ENCODE data around the gene MED26.

MED26 gene

DNA sequence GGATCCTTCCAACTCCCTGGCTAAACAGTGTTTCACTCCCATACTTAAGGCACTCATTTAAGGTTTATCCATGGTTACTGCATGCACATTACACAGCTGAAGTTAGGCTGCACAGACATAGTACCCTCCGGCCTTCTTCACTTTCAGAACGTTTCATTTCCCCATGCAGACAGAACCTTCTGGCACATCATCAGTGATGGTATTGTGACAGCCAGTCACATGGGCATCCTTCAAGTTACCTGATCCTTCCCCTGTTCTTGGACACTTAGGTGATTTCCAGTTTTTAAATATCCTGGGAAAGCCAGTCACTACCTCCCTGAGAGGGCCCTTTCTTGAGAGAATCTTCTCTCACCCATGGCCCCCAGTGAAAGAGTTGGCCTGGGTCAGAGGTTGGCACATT is 22.8 kb upstream of the MED26 start:
- Histone ChIP-seq H3K36me3 (ENCODE audit: control insufficient read depth in 4 of 4, insufficient read depth in 4 of 4, low read length in 3 of 4) (peaks cover 20 to 70% (median 59%) of the 10 kb centered on the region in 4 experiments), H3K9me3 (ENCODE audit: control extremely low read depth in 1 of 5, control insufficient read depth in 4 of 5, insufficient read depth in 2 of 5, low read depth in 1 of 5, low read length in 4 of 5) (no peaks in the 10 kb centered on the region), H3K27ac (ENCODE audit: insufficient read depth in 1 of 2, low read depth in 1 of 2, low read length in 2 of 2, poor library complexity in 1 of 2, severe bottlenecking in 2 of 2) (no peak overlapping the region), H3K4me3 (ENCODE audit: control insufficient read depth in 1 of 7, extremely low read depth in 1 of 7, insufficient read depth in 4 of 7, low read depth in 2 of 7, low read length in 6 of 7) (no peak overlapping the region), H3K4me1 (ENCODE audit: control extremely low read depth in 1 of 4, control insufficient read depth in 4 of 4, insufficient read depth in 4 of 4, low read length in 3 of 4) (no peaks in the 10 kb centered on the region), H3K27me3 (replicated peaks in 2 of 5; ENCODE audit: control insufficient read depth in 4 of 5, insufficient read depth in 5 of 5, low read length in 4 of 5) (no peaks in the 10 kb centered on the region)
- POLR2A ChIA-PET: no interaction called here
- 80% methylated on average over 1 of the region's 2 CpGs for whole genome bisulfite sequencing (ENCODE audit: insufficient coverage)
- DNase-seq: no peak
- CTCF ChIA-PET: interaction anchor here (0.5 kb wide), 1 partner anchor 236 kb away, joined by 3 read pairs; no protein-coding TSS in a partner anchor

DNA sequence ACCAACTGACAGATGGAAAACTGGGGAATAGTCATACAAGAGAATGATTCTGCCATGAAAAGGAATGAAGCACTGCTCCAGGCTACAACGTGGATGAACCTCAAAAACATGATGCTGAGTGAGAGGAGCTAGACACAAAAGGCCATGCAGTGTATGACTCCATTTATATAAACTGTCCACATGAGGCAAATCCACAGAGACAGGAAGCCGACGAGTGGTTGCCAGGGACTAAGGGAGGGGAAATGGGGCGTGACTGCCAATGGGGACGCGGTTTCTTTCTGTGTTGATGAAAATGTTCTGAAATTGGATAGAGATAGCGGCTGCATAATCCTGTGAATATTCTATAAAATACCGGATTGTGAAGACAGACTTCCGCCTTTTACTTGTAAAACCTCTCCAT is 21.7 kb upstream of the MED26 start:
- CTCF ChIA-PET: interaction anchor here (0.5 kb wide), 1 partner anchor 11 kb away, joined by 3 read pairs; the partner anchor contains the start of gene TMEM38A
- H3K36me3 ChIP-seq (ENCODE audit: control insufficient read depth in 4 of 4, insufficient read depth in 4 of 4, low read length in 3 of 4): peaks cover 16 to 70% (median 60%) of the 10 kb centered on the region in 4 experiments
- POLR2A ChIA-PET: interaction anchor here (0.5 kb wide), 1 partner anchor 19 kb away, joined by 3 read pairs; no protein-coding TSS in a partner anchor

DNA sequence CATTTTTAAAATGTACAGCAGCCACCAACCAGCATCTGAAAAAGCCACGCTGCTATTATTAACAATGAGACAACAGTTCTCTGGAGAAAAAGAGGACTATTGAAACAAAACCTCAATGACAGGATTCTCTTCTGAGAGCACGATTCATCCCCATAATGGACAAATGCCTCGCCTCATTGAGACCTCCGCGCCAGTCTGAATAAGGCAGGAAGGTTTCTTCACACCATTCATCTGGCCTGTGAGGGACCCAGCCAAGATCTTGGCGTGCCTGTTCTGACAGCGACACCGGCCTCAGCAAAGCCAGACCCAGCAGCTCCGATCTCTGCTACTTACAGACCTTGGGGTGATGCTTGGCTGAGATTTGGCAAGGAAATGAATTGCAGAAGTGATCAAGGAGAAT is 17.1 kb upstream of the MED26 start:
- POLR2A ChIA-PET: interaction anchor here (1.0 kb wide), 1 partner anchor 9 kb away, joined by 3 read pairs; no protein-coding TSS in a partner anchor
- no peak overlapping the region for H3K4me3 ChIP-seq (ENCODE audit: control insufficient read depth in 1 of 7, extremely low read depth in 1 of 7, insufficient read depth in 4 of 7, low read depth in 2 of 7, low read length in 6 of 7)
- DNase-seq: no peak
- no peaks in the 10 kb centered on the region for H3K9me3 ChIP-seq (ENCODE audit: control extremely low read depth in 1 of 5, control insufficient read depth in 4 of 5, insufficient read depth in 2 of 5, low read depth in 1 of 5, low read length in 4 of 5)
- H3K4me1 ChIP-seq (ENCODE audit: control extremely low read depth in 1 of 4, control insufficient read depth in 4 of 4, insufficient read depth in 4 of 4, low read length in 3 of 4): no peaks in the 10 kb centered on the region
- no peaks in the 10 kb centered on the region for H3K27me3 ChIP-seq (replicated peaks in 2 of 5; ENCODE audit: control insufficient read depth in 4 of 5, insufficient read depth in 5 of 5, low read length in 4 of 5)
- no peak overlapping the region for H3K27ac ChIP-seq (ENCODE audit: insufficient read depth in 1 of 2, low read depth in 1 of 2, low read length in 2 of 2, poor library complexity in 1 of 2, severe bottlenecking in 2 of 2)
- peaks cover 6 to 67% (median 45%) of the 10 kb centered on the region in 4 experiments for H3K36me3 ChIP-seq (ENCODE audit: control insufficient read depth in 4 of 4, insufficient read depth in 4 of 4, low read length in 3 of 4)
- CTCF ChIA-PET: interaction anchor here (1.1 kb wide), 1 partner anchor 14 kb away, joined by 3 read pairs; no protein-coding TSS in a partner anchor
- WGBS (ENCODE audit: insufficient coverage): 98% methylated on average over 9 of the region's 9 CpGs

More for the DNA sequence above, 21.7 kb upstream of the MED26 start:
- DNase-seq: peak in 2 of 3 donors; percentile 10 to 43
- H3K27ac ChIP-seq (ENCODE audit: insufficient read depth in 1 of 2, low read depth in 1 of 2, low read length in 2 of 2, poor library complexity in 1 of 2, severe bottlenecking in 2 of 2): peak overlapping the region in 1 of 2 experiments; percentile 12
- H3K4me1 ChIP-seq (ENCODE audit: control extremely low read depth in 1 of 4, control insufficient read depth in 4 of 4, insufficient read depth in 4 of 4, low read length in 3 of 4): no peaks in the 10 kb centered on the region
- no peak overlapping the region for H3K4me3 ChIP-seq (ENCODE audit: control insufficient read depth in 1 of 7, extremely low read depth in 1 of 7, insufficient read depth in 4 of 7, low read depth in 2 of 7, low read length in 6 of 7)
- no peaks in the 10 kb centered on the region for H3K9me3 ChIP-seq (ENCODE audit: control extremely low read depth in 1 of 5, control insufficient read depth in 4 of 5, insufficient read depth in 2 of 5, low read depth in 1 of 5, low read length in 4 of 5)
- 83% methylated on average over 8 of the region's 9 CpGs for WGBS (ENCODE audit: insufficient coverage)
- H3K27me3 ChIP-seq (replicated peaks in 2 of 5; ENCODE audit: control insufficient read depth in 4 of 5, insufficient read depth in 5 of 5, low read length in 4 of 5): no peaks in the 10 kb centered on the region

DNA sequence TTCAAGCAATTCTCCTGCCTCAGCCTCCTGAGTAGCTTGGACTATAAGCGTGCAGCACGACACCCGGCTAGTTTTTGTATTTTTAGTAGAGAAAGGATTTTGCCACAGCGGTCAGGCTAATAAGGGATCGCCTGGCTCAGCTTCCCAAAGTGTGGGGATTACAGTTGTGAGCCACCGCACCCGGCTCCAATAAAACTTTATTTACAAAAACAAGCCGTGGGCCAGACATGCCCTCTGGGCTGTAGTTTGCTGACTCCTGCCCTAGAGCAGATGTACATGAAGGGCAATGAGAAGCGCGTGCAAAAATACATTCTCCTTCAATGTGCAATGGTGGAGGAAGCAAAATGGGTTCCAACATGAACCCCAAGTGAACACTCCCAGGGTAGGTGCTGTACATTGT is 13.7 kb upstream of the MED26 start:
- Histone ChIP-seq H3K27ac (ENCODE audit: insufficient read depth in 1 of 2, low read depth in 1 of 2, low read length in 2 of 2, poor library complexity in 1 of 2, severe bottlenecking in 2 of 2) (no peak overlapping the region), H3K4me3 (ENCODE audit: control insufficient read depth in 1 of 7, extremely low read depth in 1 of 7, insufficient read depth in 4 of 7, low read depth in 2 of 7, low read length in 6 of 7) (no peak overlapping the region), H3K9me3 (ENCODE audit: control extremely low read depth in 1 of 5, control insufficient read depth in 4 of 5, insufficient read depth in 2 of 5, low read depth in 1 of 5, low read length in 4 of 5) (no peaks in the 10 kb centered on the region), H3K36me3 (ENCODE audit: control insufficient read depth in 4 of 4, insufficient read depth in 4 of 4, low read length in 3 of 4) (peaks cover 6 to 70% (median 46%) of the 10 kb centered on the region in 4 experiments), H3K27me3 (replicated peaks in 2 of 5; ENCODE audit: control insufficient read depth in 4 of 5, insufficient read depth in 5 of 5, low read length in 4 of 5) (no peaks in the 10 kb centered on the region), H3K4me1 (ENCODE audit: control extremely low read depth in 1 of 4, control insufficient read depth in 4 of 4, insufficient read depth in 4 of 4, low read length in 3 of 4) (no peaks in the 10 kb centered on the region)
- POLR2A ChIA-PET: no interaction called here
- 98% methylated on average over 6 of the region's 10 CpGs for WGBS (ENCODE audit: insufficient coverage)
- DNase-seq: no peak
- CTCF ChIA-PET: interaction anchor here (0.7 to 1.2 kb wide), 2 partner anchors 16 to 31 kb away, joined by 3 read pairs; no protein-coding TSS in a partner anchor

DNA sequence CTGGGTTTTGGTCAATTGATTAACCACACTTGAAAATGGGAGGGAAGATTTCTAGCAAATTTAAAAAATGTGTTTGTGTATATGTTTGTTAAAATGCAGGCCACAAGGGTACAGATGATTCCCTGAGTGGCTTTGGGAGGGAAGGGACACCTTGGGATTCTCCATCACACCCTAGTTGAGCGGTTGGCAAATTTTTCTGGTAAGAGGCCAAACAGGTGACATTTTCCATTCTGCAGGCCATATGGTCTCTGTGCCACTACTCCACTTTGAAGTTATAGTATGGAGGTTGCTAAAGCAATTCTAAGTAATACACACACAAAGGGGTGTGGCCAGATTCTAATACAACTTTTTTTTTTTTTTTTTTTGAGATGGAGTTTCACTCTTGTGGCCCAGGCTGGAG is 12.9 kb upstream of the MED26 start:
- Histone ChIP-seq H3K4me1 (ENCODE audit: control extremely low read depth in 1 of 4, control insufficient read depth in 4 of 4, insufficient read depth in 4 of 4, low read length in 3 of 4) (no peaks in the 10 kb centered on the region), H3K9me3 (ENCODE audit: control extremely low read depth in 1 of 5, control insufficient read depth in 4 of 5, insufficient read depth in 2 of 5, low read depth in 1 of 5, low read length in 4 of 5) (no peaks in the 10 kb centered on the region), H3K36me3 (ENCODE audit: control insufficient read depth in 4 of 4, insufficient read depth in 4 of 4, low read length in 3 of 4) (peaks cover 8 to 64% (median 45%) of the 10 kb centered on the region in 4 experiments), H3K27ac (ENCODE audit: insufficient read depth in 1 of 2, low read depth in 1 of 2, low read length in 2 of 2, poor library complexity in 1 of 2, severe bottlenecking in 2 of 2) (no peak overlapping the region), H3K27me3 (replicated peaks in 2 of 5; ENCODE audit: control insufficient read depth in 4 of 5, insufficient read depth in 5 of 5, low read length in 4 of 5) (no peaks in the 10 kb centered on the region), H3K4me3 (ENCODE audit: control insufficient read depth in 1 of 7, extremely low read depth in 1 of 7, insufficient read depth in 4 of 7, low read depth in 2 of 7, low read length in 6 of 7) (no peak overlapping the region)
- WGBS (ENCODE audit: insufficient coverage): 100% methylated on average over 1 of the region's 1 CpG
- CTCF ChIA-PET: interaction anchor here (0.7 kb wide), 1 partner anchor 15 kb away, joined by 3 read pairs; no protein-coding TSS in a partner anchor
- DNase-seq: no peak
- POLR2A ChIA-PET: no interaction called here

DNA sequence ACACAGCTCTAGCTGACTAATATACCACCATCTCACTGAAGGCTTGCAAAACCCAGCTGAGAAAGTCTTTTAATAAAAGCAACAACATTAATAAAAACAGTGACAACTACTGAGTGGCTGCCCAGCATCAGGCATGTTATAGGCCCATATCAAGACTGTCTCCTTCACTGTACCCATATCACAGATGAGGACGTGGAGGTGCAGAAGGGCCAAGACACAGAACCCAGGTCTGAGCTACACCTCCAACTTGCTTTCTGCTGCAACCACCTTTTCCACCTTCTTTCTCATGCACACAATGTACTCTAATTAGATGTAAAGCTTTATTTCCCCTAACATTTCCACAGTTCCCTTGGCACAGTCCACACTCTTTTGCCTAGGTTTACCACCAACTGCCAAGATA is 10.7 kb upstream of the MED26 start:
- Histone ChIP-seq H3K36me3 (ENCODE audit: control insufficient read depth in 4 of 4, insufficient read depth in 4 of 4, low read length in 3 of 4) (peaks cover 9 to 57% (median 34%) of the 10 kb centered on the region in 4 experiments), H3K27ac (ENCODE audit: insufficient read depth in 1 of 2, low read depth in 1 of 2, low read length in 2 of 2, poor library complexity in 1 of 2, severe bottlenecking in 2 of 2) (no peak overlapping the region), H3K4me3 (ENCODE audit: control insufficient read depth in 1 of 7, extremely low read depth in 1 of 7, insufficient read depth in 4 of 7, low read depth in 2 of 7, low read length in 6 of 7) (no peak overlapping the region), H3K9me3 (ENCODE audit: control extremely low read depth in 1 of 5, control insufficient read depth in 4 of 5, insufficient read depth in 2 of 5, low read depth in 1 of 5, low read length in 4 of 5) (no peaks in the 10 kb centered on the region), H3K4me1 (ENCODE audit: control extremely low read depth in 1 of 4, control insufficient read depth in 4 of 4, insufficient read depth in 4 of 4, low read length in 3 of 4) (no peaks in the 10 kb centered on the region), H3K27me3 (replicated peaks in 2 of 5; ENCODE audit: control insufficient read depth in 4 of 5, insufficient read depth in 5 of 5, low read length in 4 of 5) (no peaks in the 10 kb centered on the region)
- DNase-seq: no peak
- POLR2A ChIA-PET: no interaction called here
- CTCF ChIA-PET: interaction anchor here (1.0 kb wide), 1 partner anchor 9 kb away, joined by 3 read pairs; no protein-coding TSS in a partner anchor
- 100% methylated on average over 1 of the region's 1 CpG for WGBS (ENCODE audit: insufficient coverage)

DNA sequence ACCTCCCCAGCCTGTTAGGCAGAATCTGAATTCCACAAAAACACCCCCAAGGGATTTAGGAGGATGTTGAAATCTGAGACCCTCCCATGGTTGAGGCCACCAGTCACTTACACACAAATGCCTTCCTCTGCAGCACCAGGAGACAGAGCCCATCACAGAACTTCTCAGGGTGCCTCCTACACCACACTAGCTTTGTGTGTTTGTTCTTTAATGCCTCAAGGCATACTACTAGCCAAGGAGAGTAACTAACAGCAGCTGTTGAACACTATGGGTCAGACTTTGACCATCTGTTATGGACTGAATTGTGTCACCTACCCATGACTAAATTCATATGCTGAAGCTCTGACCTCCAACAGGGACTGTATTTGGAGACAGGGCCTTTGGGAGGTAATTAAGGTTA is 9.5 kb upstream of the MED26 start:
- ChIA-PET CTCF (interaction anchor here (1.0 kb wide), 2 partner anchors 8 to 135 kb away, joined by 3 read pairs; no protein-coding TSS in a partner anchor), POLR2A (interaction anchor here (0.7 to 1.1 kb wide), 2 partner anchors 9 to 23 kb away, joined by 4 read pairs; partner anchors contain the start of genes MED26 and SMIM7)
- no peak overlapping the region for H3K27ac ChIP-seq (ENCODE audit: insufficient read depth in 1 of 2, low read depth in 1 of 2, low read length in 2 of 2, poor library complexity in 1 of 2, severe bottlenecking in 2 of 2)
- no peak for DNase-seq
- peaks cover 6 to 56% (median 32%) of the 10 kb centered on the region in 4 experiments for H3K36me3 ChIP-seq (ENCODE audit: control insufficient read depth in 4 of 4, insufficient read depth in 4 of 4, low read length in 3 of 4)
- H3K4me3 ChIP-seq (ENCODE audit: control insufficient read depth in 1 of 7, extremely low read depth in 1 of 7, insufficient read depth in 4 of 7, low read depth in 2 of 7, low read length in 6 of 7): no peak overlapping the region
- no peaks in the 10 kb centered on the region for H3K27me3 ChIP-seq (replicated peaks in 2 of 5; ENCODE audit: control insufficient read depth in 4 of 5, insufficient read depth in 5 of 5, low read length in 4 of 5)
- no peaks in the 10 kb centered on the region for H3K9me3 ChIP-seq (ENCODE audit: control extremely low read depth in 1 of 5, control insufficient read depth in 4 of 5, insufficient read depth in 2 of 5, low read depth in 1 of 5, low read length in 4 of 5)
- H3K4me1 ChIP-seq (ENCODE audit: control extremely low read depth in 1 of 4, control insufficient read depth in 4 of 4, insufficient read depth in 4 of 4, low read length in 3 of 4): no peaks in the 10 kb centered on the region
